ENCODE data around the gene FLT3. TPM values are rescaled to one million over a fixed set of nuclear protein-coding genes. Genes with fewer than 3 reads are reported as not detected.

Gene FLT3
- total and polyA plus RNA-seq, 9 of the 15 experiments (the other 6 are each of a cell fraction or from before 2014, with no cell fraction given): not detected

DNA sequence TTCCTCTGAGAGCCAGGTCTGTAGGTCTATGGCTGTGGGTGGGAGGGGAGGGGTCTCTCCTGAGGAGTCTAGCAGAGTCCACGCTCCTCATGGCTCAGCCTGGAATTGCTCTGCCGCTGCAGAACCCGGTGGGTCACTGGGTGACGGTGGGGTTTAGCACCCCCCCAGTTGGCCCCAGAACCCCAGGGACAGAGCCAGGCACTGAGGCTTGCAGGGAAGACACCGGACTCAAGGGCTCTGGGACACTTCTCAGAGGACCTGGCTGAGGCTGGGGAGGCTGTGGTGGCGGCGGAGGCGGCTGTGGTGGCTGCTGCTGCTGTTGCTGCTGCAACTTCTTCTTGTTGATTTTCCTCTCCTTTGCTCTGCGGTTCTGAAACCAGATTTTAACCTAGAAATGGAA lies 137.4 kb downstream of the FLT3 start (continued):
- TF ChIP-seq, protein P1, sequence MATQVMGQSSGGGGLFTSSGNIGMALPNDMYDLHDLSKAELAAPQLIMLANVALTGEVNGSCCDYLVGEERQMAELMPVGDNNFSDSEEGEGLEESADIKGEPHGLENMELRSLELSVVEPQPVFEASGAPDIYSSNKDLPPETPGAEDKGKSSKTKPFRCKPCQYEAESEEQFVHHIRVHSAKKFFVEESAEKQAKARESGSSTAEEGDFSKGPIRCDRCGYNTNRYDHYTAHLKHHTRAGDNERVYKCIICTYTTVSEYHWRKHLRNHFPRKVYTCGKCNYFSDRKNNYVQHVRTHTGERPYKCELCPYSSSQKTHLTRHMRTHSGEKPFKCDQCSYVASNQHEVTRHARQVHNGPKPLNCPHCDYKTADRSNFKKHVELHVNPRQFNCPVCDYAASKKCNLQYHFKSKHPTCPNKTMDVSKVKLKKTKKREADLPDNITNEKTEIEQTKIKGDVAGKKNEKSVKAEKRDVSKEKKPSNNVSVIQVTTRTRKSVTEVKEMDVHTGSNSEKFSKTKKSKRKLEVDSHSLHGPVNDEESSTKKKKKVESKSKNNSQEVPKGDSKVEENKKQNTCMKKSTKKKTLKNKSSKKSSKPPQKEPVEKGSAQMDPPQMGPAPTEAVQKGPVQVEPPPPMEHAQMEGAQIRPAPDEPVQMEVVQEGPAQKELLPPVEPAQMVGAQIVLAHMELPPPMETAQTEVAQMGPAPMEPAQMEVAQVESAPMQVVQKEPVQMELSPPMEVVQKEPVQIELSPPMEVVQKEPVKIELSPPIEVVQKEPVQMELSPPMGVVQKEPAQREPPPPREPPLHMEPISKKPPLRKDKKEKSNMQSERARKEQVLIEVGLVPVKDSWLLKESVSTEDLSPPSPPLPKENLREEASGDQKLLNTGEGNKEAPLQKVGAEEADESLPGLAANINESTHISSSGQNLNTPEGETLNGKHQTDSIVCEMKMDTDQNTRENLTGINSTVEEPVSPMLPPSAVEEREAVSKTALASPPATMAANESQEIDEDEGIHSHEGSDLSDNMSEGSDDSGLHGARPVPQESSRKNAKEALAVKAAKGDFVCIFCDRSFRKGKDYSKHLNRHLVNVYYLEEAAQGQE (IDR thresholded peaks at IDR 0.05; ENCODE audit: borderline replicate concordance): no peak
- TF ChIP-seq, protein P1 (CRISPR knock-in tag; IDR thresholded peaks at IDR 0.05; ENCODE audit: low read depth): no peak
- no peak for TF ChIP-seq TAF15 (IDR thresholded peaks at IDR 0.05; ENCODE audit: low read depth, low read length)

All from K562 (cell line).